Ascending aorta (tissue), 2 donors: ENCODE data around the gene TMEM151B. TPM values are rescaled to one million over a fixed set of nuclear protein-coding genes. Genes with fewer than 3 reads are reported as not detected.

Experiments used
- DNase-seq, 2 donors: peaks; one replicate each; pipeline ENCODE4 v3.0.0-alpha.2; 2019; ENCODE audit warnings: low spot score in 2 of 2
- H3K27ac ChIP-seq, 2 donors: fragments of 200-600 bp; sonication (generic); one replicate each; pipeline ENCODE4 v1.5.1; 2016 to 2017; ENCODE audit warnings: mild to moderate bottlenecking in 1 of 2
- H3K27me3 ChIP-seq: fragments of 200-600 bp; sonication (generic); one replicate; pipeline ENCODE4 v1.5.1; 2017
- H3K36me3 ChIP-seq, 2 donors: fragments of 200-600 bp; sonication (generic); one replicate each; pipeline ENCODE4 v1.5.1; 2016
- H3K4me1 ChIP-seq, 2 donors: fragments of 200-600 bp; sonication (generic); one replicate each; pipeline ENCODE4 v1.5.1; 2016 to 2017; ENCODE audit warnings: mild to moderate bottlenecking in 1 of 2
- H3K4me3 ChIP-seq, 2 donors: fragments of 200-600 bp; sonication (generic); one replicate each; pipeline ENCODE4 v1.5.1; 2016 to 2017; ENCODE audit warnings: mild to moderate bottlenecking in 1 of 2
- H3K9me3 ChIP-seq, 2 donors: fragments of 200-600 bp; sonication (generic); one replicate each; pipeline ENCODE4 v1.5.1; 2016
- CTCF ChIP-seq, 3 experiments: fragments of 200-600 bp in 2 of 3; fragments of 450-650 bp in 1 of 3; sonication (generic) in 2 of 3; IDR thresholded peaks; one replicate each; pipeline ENCODE4 v1.5.1; 2016 to 2019; ENCODE audit warnings: antibody characterized with exemption in 3 of 3, mild to moderate bottlenecking in 1 of 3, moderate library complexity in 1 of 3
- intact Hi-C: fragments of 100-400 bp; cut with DNase I; formaldehyde crosslinking; loops from one replicate; pipeline ENCODE4 v1.15.1; 2023
- total RNA-seq: library from RNA; depleted of rRNA; stranded (reverse); fragments of >200 nt; gene quantifications from one replicate; pipeline ENCODE4 v1.1.0, GENCODE V29; 2016

The TMEM151B gene
- total RNA-seq, 1 donor from 2014 or later: not detected

DNA sequence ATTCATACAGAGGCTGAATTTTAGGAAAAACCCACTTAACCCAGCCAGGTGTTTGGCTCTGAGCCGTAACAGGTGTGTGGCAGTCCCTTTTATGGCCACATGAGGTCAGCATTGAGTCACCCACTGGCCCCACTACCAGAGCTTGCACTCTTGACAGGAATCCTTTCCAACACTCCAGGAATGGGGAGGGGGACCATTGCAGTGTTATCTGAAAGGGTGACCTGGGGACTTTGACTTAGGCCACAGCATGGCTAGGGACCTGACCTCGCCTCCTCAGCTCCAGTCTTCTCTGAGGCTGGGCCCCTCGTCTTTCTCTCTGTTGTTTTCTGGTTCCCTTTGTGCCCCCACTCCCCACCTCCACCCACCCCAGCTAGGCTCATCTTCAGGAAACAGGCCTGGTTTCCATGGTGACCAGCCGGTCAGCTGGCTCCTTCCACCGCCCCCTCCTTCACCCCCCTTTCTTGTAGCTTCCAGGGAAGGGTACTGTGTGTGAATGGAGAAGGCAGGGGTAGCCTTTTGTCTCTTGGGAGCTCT lies 2.1 kb upstream of the TMEM151B start:
- TF ChIP-seq CTCF (IDR thresholded peaks at IDR 0.05): peak; percentile 57 to 86 (median 84)
- H3K4me1 ChIP-seq: peaks cover 14 to 18% of the 10 kb centered on the region in 2 donors
- intact Hi-C loops: loop anchor here (1.0 to 5.0 kb wide), 4 partner anchors 44 to 189 kb away; partner anchors contain the start of genes AARS2 and CDC5L
- peaks cover 13% of the 10 kb centered on the region for H3K27me3 ChIP-seq
- H3K27ac ChIP-seq: no peak overlapping the region
- H3K4me3 ChIP-seq: no peak overlapping the region
- H3K36me3 ChIP-seq: no peaks in the 10 kb centered on the region
- no peak for DNase-seq
- no peaks in the 10 kb centered on the region for H3K9me3 ChIP-seq

DNA sequence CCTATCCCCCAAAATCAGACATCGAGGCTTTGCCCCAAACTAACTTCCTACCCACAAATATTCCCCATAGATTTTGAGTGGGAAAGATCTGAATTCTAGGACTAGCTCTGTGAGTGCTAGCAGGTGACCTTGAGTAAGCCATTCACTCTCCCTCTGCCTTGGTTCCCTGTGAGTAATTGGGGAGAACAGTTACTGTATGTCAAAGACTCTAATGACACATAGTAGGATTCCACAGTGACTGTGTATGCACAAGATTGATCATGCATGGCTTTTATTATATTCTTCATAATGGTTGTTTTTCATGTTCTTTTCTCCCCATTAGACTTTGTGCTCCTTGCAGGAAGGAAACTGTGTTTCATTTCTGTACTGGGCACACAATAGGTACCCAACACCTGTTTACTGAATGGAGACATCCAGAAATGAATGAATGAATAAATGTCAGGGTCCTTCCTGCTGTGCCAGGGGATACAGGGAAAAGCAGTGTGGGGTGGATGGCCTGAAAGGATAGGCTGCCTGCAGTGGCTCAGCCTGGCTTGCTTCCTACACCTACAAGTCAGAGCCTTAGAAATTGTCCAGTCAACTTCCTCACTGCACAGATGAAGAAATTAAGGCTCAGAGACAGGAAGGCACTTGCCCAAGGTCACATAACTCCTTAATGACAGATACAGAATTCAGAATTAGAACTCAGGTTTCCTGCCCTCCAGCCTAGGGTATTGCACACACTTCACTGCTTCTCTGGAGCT lies 901 bp upstream of the TMEM151B start:
- no peaks in the 10 kb centered on the region for H3K36me3 ChIP-seq
- DNase-seq: no peak
- peaks cover 13% of the 10 kb centered on the region for H3K27me3 ChIP-seq
- no peak for TF ChIP-seq CTCF (IDR thresholded peaks at IDR 0.05)
- no peak overlapping the region for H3K27ac ChIP-seq
- no peak overlapping the region for H3K4me3 ChIP-seq
- H3K4me1 ChIP-seq: peaks cover 3 to 6% of the 10 kb centered on the region in 2 donors
- no peaks in the 10 kb centered on the region for H3K9me3 ChIP-seq
- intact Hi-C loops: loop anchor here (5.0 kb wide), 3 partner anchors 43 to 188 kb away; partner anchors contain the start of genes AARS2 and CDC5L

GRCh38 chr6:44270526-44271405 lies 516 bp downstream of the TMEM151B start:
- Histone ChIP-seq H3K4me3 (peak overlapping the region; percentile 48 to 58), H3K4me1 (peaks cover 0 to 2% of the 10 kb centered on the region in 2 donors), H3K27ac (no peak overlapping the region), H3K36me3 (no peaks in the 10 kb centered on the region), H3K27me3 (peaks cover 19% of the 10 kb centered on the region), H3K9me3 (no peaks in the 10 kb centered on the region)
- intact Hi-C loops: no loop called here
- no peak for DNase-seq
- TF ChIP-seq CTCF (IDR thresholded peaks at IDR 0.05): no peak

- H3K4me3 ChIP-seq: peak overlapping the region in 1 of 2 donors; percentile 58
- DNase-seq: no peak
- no peak for TF ChIP-seq CTCF (IDR thresholded peaks at IDR 0.05)
- no peak overlapping the region for H3K27ac ChIP-seq
- intact Hi-C loops: no loop called here
- H3K9me3 ChIP-seq: no peaks in the 10 kb centered on the region
- H3K36me3 ChIP-seq: no peaks in the 10 kb centered on the region
- peaks cover 19% of the 10 kb centered on the region for H3K27me3 ChIP-seq
- peaks cover 0 to 2% of the 10 kb centered on the region in 2 donors for H3K4me1 ChIP-seq
Measured at GRCh38 chr6:44271406-44271723, 1.1 kb downstream of the TMEM151B start.

- Histone ChIP-seq H3K27ac (no peak overlapping the region), H3K4me1 (peaks cover 0 to 2% of the 10 kb centered on the region in 2 donors), H3K27me3 (peaks cover 19% of the 10 kb centered on the region), H3K4me3 (no peak overlapping the region), H3K9me3 (no peaks in the 10 kb centered on the region), H3K36me3 (no peaks in the 10 kb centered on the region)
- TF ChIP-seq CTCF (IDR thresholded peaks at IDR 0.05): no peak
- intact Hi-C loops: no loop called here
- DNase-seq: no peak
Measured at GRCh38 chr6:44271914-44272313, 1.7 kb downstream of the TMEM151B start.
